Stimulated activated CD4-positive, alpha-beta T cell treated with anti-CD3 and anti-CD28 coated beads, TNF-alpha, amount 100 ng/mL, for 48 hours (primary cell): ENCODE measurements around the gene C1orf74.

Source experiments
- DNase-seq, 3 donors: peaks; one replicate each; pipeline ENCODE4 v3.0.0-alpha.2; 2020; ENCODE audit warnings: low read depth in 3 of 3

The C1orf74 gene

GRCh38 chr1:209770636-209771415 is 13.5 kb downstream of the C1orf74 start:
- no peak for DNase-seq

DNA sequence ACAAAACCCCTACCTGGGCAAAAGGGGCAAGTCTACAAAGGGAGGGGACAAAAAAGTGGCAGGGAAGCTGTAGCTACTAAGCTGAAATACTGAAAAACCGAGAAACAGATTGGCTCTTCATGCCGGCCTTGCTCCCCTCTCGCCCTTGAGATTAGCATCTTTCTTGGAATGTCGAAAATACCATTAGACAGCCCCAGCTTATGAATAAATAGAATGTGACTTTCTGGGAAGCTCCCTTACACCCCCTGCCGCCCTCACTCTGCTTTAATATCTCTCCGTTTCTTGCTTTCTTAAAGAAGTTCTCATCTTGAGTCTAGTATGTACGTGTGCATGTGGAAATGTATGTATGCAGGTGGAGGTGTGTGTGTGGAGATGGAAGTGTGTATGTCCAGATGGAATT is 14.4 kb downstream of the C1orf74 start:
- DNase-seq: no peak

DNA sequence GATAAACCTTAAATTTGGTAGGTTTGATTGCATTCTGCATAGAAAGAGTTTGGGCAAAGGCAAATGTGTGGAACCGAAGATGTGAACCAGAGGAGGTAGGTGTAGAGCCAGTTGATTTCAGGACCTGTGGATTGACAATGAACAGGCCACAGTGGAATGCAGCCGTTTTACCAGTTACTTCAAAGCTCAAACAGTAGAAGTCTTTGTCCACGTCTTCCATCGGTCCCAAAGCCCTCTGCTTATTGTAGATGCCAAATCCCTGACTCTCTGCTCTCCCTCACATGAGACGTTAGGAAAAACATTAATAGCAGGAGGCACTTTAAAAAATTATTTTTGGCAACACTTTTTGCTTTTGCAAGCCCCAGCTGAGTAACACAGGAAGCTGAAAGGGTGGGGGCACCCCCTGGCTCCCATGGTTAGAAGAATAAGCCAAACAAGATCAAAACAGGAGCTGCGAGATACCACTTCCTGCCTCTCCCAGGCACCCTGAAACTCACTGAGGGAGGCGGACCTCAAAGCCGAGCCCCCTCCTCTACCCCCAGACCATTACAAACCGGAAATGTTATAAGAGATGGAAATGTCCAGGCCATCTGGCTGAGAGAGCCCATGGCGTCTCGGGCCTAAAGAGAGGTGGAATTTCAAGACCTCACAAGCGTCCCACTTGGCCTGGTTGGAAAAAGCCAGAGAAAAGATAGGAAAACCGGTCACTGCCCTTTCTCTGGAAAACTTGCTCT is 15.0 kb downstream of the C1orf74 start:
- peak; percentile 59 to 70 (median 62) for DNase-seq

- DNase-seq: peak; percentile 72 to 86 (median 74)
Observed at GRCh38 chr1:209768354-209768774, 16.0 kb downstream of the C1orf74 start.

DNA sequence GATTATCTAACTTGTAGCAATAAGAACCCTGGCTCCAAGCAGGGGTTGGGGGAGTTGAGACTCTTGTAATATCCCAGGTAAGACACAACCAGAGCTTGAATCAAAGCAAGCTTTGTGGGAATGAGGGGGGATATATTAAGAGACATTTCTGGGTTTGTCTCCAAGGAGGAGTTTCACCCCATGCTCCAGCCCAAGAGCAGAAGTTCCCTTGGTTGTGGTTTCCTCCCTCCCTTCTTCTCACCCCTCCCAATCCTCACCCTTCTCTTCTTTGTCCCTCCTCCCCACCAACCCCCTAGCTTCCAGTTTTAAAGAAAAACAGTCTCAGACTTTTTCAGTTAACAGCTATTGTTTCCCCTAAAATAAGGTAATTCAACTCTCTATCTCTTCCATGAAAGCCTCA is 16.7 kb downstream of the C1orf74 start:
- DNase-seq: no peak

DNA sequence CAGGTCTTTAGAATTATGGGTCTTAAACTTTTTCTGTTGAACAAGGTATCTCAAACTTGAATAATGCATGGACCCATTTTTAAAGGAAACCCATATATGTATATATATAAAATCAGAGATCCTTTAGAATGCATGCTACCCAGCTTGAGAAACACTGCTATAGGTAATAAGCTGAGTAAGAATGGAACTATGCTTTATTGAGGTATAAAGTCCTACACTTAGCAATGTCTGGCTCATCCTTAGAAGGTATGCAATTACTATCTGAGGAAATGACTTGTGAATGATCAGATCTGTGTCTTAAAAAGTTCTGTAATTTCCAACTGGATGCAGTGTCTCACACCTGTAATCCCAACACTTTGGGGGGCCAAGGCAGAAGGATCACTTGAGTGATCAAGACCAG is 17.3 kb downstream of the C1orf74 start:
- no peak for DNase-seq

GRCh38 chr1:209766051-209766450 is 18.3 kb downstream of the C1orf74 start:
- DNase-seq: no peak

GRCh38 chr1:209761011-209761635 is 23.2 kb downstream of the C1orf74 start:
- no peak for DNase-seq

DNA sequence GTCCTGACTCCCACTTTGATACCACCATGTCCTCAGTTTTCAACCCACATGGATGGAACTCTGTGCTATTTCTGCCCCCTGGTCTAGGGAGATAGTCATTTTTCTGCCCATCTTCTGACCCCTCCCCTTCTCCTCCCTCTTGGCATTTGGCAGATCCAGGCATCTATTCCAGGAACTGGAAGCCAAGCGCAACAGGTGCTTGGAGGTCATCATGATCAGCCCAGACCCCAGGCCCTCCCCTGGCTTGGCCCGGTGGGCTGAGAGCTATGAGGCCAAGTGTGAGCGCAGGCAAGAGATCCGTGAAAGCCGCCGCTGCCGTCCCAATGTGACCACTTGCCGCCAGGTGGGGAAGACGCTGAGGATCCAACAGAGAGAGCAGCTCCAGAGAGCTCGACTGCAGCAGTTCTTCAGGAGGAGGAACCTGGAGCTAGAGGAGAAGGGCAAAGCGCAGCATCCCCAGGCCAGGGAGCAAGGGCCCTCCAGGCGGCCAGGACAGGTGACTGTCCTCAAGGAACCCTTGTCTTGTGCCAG is 24.5 kb downstream of the C1orf74 start:
- no peak for DNase-seq

GRCh38 chr1:209758400-209758799 is 26.0 kb downstream of the C1orf74 start:
- DNase-seq: no peak

- DNase-seq: no peak
Observed at GRCh38 chr1:209756615-209757445, 27.5 kb downstream of the C1orf74 start.

DNA sequence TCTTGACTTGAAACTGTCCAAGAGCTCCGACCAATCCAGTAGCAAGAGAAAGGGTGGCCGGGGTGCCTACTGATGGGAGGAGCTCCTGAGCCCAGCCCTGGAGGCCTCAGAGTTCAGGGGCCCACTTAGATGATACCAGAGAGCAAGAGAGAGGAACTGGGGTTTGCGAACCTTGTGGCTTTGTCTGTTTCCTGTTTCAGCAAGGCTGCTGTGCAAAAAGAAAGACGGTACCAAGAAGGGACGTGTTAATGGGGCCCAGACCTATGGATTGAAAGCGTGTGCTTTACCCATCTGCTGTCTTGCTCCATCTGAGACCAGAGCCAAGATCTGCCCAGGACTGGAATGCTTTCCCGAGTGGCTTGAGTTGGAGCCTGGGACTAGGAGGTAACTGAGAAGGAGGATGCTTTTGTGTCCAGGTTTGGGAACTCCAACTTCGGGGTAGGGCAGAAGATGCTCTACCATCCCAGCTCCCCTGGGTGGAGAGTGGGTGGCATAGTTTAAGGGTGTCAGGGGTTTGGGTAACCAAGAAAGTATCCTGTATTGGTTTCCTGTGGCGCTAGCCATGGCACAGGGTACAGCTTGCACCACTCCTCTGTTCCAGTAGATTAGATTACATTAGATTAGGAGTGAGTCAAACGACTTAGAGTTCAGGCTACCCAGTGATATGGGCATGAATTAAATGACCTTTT is 28.3 kb downstream of the C1orf74 start, which contains the start of gene TRAF3IP3:
TSS of gene TRAF3IP3 (plus strand) at position 128 of the 689 bp plus-strand sequence. CDS start 3,987 bp downstream, outside the sequence.
- peak; percentile 53 to 69 (median 69) for DNase-seq

DNA sequence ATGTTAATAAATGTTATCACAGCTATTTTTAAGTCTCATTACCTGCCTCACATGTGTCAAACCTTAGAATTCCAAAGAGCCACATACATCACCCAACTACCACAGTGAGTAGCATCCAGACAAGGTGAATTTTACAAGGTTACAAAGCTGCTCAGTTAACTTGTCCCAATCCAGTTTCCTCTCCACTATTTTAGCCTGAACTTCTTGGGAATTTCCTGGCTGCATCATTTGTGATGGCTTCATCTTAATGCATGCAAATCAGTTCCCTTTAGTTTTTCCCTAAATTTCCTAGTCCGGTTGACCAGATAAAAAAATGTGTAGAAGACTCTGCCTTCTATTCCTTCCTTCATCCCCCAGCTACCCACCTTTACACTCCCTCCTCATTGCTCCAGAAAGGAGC is 29.1 kb downstream of the C1orf74 start:
- DNase-seq: no peak

DNA sequence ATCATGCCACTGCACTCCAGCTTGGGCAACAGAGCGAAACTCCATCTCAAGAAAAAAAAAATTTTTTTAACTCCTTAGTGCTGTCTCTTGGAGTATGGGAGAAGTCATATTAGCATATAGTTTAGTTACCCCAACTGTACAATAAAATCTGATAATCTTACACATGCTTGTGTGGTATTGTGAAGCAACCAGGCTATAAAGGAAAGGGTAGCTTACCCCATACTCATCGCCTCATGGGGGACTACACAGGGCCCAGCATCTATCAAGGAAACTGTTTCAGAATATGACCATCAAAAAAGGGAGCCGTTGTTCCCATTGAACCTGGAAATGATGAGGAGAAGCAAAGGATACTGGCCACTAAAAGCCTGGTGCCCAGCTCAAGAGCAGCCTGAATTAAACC is 31.5 kb downstream of the C1orf74 start:
- DNase-seq: no peak

- DNase-seq: no peak
Observed at GRCh38 chr1:209751627-209752231, 32.6 kb downstream of the C1orf74 start.

- DNase-seq: no peak
Observed at GRCh38 chr1:209749670-209750323, 34.6 kb downstream of the C1orf74 start.

DNA sequence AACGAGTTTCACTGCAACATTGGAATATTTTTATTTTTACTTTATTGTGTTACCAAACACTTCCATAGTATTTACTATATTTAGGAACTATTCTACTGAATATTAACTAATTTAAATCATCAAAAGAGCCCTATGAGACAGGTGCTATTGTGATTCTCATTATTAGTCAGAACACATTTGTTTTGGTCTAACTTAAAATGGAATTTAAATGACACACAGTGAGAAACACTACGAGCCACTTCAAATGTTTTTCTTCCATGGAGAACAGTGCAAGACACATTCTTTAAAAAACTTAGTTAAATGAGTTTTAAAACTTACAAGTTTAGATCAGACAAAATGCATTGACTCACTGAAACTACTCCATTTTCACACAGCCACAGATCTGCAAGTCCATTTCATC is 35.2 kb downstream of the C1orf74 start:
- no peak for DNase-seq

DNA sequence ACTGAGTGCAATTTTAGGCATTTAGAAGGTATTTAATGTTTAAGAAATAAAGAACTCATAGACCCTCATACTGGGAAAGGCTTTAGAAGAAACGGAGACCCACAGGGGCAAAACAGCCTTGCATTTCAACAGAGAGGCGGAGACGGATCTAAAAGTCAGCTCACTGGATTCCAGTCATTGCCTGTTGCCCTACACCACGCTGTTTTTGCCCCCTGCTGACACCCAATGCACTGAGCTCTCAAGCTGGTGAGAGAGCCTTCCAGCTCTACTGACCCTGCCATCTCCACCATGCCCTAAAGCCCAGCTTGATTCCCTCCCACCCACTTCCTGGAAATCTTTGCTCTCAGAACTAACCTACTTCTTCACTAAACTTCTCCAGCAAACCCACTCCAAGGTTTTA is 35.7 kb downstream of the C1orf74 start:
- no peak for DNase-seq

- DNase-seq: peak; percentile 80 to 86 (median 80)
Observed at GRCh38 chr1:209747580-209748262, 36.6 kb downstream of the C1orf74 start.
